NCI-H82 (cell line): ENCODE results near the gene DSCAML1.

Source experiments
- DNase-seq: peaks from one replicate; lab custom pipeline; 2025; lab: John Stamatoyannopoulos, UW

The DSCAML1 gene, protein sequence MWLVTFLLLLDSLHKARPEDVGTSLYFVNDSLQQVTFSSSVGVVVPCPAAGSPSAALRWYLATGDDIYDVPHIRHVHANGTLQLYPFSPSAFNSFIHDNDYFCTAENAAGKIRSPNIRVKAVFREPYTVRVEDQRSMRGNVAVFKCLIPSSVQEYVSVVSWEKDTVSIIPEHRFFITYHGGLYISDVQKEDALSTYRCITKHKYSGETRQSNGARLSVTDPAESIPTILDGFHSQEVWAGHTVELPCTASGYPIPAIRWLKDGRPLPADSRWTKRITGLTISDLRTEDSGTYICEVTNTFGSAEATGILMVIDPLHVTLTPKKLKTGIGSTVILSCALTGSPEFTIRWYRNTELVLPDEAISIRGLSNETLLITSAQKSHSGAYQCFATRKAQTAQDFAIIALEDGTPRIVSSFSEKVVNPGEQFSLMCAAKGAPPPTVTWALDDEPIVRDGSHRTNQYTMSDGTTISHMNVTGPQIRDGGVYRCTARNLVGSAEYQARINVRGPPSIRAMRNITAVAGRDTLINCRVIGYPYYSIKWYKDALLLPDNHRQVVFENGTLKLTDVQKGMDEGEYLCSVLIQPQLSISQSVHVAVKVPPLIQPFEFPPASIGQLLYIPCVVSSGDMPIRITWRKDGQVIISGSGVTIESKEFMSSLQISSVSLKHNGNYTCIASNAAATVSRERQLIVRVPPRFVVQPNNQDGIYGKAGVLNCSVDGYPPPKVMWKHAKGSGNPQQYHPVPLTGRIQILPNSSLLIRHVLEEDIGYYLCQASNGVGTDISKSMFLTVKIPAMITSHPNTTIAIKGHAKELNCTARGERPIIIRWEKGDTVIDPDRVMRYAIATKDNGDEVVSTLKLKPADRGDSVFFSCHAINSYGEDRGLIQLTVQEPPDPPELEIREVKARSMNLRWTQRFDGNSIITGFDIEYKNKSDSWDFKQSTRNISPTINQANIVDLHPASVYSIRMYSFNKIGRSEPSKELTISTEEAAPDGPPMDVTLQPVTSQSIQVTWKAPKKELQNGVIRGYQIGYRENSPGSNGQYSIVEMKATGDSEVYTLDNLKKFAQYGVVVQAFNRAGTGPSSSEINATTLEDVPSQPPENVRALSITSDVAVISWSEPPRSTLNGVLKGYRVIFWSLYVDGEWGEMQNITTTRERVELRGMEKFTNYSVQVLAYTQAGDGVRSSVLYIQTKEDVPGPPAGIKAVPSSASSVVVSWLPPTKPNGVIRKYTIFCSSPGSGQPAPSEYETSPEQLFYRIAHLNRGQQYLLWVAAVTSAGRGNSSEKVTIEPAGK (N-terminal part only)

DNA sequence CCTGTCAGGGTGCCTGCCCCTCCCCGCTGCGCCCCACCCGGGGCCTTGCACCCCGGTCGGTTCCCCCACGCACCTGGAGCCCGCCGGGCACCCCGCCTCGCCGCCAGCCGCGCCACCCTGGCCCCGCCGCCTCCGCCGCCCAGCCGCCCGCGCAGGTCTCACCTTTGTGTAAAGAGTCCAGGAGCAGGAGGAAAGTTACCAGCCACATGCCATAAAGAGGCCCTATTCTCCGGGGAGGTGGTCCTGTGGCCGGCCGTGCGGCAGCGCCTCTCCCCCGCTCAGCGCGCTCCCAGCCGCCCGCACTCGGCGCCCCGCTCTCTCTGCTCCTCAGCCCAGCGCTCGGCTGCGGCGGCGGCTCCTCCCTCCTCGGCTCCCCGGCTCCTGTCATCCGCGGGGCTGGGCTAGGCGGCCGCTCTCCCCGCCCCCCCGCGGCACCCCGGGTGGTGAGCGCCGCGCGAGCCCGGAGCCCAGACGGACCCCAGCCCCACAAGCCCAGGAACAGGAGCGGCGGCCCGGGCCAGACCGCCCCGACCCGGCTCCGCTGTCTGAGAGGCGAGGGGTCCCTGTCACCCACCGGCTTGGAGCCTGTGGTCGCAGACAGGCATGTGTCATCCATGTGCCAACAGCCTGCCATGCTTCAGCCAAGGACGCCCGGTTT, at the start of gene DSCAML1:
Gene DSCAML1 (minus strand): TSS at position 345 of the 658 bp plus-strand sequence. CDS start 137 bp downstream, at position 208.
- DNase-seq: peak; percentile 34

DNA sequence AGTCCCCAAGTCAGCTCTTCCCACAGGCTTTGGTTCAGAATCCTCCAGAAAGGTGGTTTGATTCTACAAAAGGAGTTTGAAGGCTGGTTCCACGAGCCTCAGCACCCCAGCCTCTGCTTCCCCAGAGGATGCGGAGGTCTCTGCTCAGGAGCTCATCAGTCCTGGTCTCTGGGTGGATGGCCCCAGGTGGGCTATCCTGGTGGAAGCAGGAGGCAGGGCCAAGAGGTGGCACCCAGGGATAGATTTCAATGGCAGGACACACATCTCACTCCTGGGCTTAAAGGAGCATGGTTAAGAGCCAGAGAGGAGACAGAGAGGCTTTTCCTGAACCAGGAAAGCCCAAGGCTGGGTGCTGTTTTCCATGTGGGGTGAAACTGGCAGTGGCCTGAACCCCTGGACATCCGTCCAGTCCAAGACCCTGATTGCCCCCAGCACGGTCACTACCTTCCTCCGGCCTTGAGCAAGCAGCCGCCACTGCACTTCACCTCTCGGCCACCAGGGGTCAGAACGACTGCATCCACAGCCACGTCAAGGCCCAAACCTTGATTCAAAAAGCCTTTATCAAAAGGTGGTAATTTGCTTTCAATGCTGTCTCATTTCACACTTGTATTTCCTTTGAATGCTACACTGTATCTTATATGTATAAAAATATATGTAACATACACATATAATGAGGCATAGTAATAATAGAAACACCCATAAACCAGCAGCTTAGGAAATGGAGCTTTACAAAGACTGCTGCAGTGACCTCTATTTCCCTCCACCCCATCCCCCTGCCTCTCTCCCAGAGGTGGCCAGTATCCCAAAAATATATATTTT, 46.9 kb upstream of the DSCAML1 start:
- DNase-seq: peak; percentile 63

- DNase-seq: no peak
Observed at GRCh38 chr11:117842131-117842941, 45.3 kb upstream of the DSCAML1 start.

DNA sequence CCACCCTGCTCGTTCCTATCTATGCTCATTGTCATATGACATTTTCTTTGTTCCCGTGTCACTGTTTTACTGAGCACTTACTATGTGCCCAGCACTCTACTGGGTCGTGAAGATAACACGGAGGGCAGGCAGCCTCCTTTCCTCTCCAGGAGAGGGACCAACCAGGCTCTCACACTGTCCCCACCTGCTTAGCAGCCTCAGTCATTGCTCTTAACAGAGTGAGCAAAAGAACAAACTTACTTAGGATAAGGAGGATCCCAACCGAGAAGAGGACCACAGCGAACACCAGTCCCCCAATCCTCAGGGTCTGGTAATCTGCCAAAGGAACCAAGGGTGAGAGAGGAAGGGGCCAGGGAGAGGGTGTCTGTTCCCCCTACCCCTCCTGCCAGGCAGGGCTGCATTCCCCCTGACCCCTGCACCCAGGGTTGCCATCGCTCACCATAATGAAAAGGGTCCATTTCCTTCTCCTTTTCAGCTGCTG, 44.6 kb upstream of the DSCAML1 start:
- DNase-seq: no peak

- no peak for DNase-seq
Observed at GRCh38 chr11:117840881-117841550, 44.0 kb upstream of the DSCAML1 start.

DNA sequence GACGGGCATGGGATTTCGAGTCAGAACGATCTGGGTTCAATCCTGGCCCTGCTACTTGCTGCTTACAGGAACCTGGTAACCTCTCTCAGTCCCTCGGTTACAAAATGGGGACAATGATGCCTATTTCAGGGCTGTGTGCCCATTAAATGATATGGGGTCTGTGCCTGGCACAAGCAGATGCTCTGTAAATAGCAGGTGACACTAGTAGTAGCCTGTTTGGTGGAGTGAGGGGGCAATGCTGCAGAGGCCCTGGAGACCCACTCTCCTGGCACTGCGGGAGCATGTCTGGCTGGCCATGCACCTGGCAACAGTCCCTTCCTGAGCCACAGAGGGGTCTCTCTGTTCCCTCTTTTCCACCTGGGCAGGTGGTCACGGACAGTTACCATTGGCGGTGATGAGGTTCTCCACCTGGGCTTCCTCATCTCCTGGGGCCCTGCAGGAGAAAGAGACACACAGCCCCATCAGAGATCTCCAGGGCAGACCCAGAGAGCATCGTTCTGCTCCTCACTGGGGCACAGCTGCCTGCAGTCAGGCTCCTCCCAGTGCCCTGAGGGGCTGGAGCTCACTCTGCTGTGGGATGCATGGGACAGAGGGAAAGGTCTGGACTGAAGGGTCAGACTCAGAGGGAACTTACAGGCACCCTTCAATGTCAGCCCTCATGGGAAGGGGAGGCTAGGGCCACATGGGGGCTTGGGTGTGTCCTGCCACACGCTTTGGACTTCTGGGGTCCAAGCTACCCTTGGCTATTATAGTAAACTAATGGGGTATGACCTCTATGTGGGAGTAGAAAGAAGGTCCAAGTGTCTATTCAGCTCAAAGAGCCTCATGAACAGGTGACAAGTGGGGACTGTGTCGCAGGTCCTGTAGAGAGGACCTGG, 43.2 kb upstream of the DSCAML1 start:
- no peak for DNase-seq

DNA sequence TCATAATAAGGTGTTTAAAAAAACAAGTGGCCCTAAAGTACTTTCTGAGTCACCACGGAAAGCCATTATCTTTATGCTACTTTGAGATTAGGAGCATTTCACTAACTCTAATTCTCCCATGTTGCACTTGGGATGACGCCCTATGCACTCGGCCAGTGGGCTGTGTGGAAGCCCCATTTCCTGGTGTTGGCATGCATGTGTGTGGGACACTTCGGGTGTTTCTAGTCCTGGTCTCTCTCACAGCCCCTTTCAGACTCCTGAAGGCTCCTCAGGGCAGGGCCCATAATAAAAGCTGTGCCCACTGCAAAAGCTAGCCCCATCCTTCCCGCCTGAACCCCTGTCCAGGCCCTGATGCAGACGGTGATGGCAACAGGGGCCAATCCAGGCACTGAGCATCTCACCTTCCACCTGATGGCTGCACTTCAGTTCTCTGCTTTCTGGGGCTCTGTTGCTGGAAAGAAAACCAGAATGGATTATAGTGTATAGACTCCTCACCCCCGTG, 42.4 kb upstream of the DSCAML1 start:
- DNase-seq: no peak

GRCh38 chr11:117838901-117839300, 41.9 kb upstream of the DSCAML1 start:
- DNase-seq: no peak

- DNase-seq: no peak
Observed at GRCh38 chr11:117837791-117838190, 40.8 kb upstream of the DSCAML1 start.

GRCh38 chr11:117837070-117837776, 40.2 kb upstream of the DSCAML1 start:
- no peak for DNase-seq

- DNase-seq: no peak
Observed at GRCh38 chr11:117836077-117836960, 39.3 kb upstream of the DSCAML1 start.

- DNase-seq: no peak
Observed at GRCh38 chr11:117835576-117835975, 38.6 kb upstream of the DSCAML1 start.

DNA sequence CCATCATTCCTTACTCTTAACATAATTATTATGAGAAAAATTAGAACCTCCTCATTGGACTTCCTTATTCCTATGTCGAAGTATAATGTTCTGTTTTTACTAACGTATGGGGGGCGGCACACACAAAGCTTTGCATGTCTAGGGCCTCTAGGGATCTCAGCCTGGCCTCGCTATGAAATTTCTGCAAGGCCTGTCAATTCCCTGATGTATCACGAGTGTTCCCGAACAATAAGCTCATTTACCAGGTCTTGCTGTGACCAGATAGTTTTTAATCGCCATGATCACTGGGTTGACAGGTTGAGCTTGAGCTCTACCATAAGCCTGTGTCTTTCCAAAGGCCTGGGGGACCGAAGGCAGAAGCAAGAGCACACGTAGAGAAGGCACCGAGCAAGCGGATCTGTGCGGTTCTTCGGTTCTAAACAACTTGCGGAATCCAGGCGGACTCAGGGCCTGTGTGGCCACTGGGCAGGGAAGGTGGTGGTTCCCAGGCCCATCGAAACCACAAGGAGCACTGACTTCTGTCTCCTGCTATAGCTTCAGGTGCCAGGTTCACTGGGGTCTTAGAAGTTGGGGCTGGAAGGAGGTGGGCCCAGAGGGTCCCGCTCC, 37.9 kb upstream of the DSCAML1 start:
- no peak for DNase-seq

- no peak for DNase-seq
Observed at GRCh38 chr11:117834068-117834810, 37.2 kb upstream of the DSCAML1 start.

GRCh38 chr11:117833401-117833891, 36.4 kb upstream of the DSCAML1 start:
- DNase-seq: peak; percentile 56
